ENCODE results near the gene BAZ2A. TPM values are rescaled to one million over a fixed set of nuclear protein-coding genes. Genes with fewer than 3 reads are reported as not detected.

The BAZ2A gene
- total RNA-seq, 1 experiment from 2014 or later = 131 TPM

- H3K27me3 ChIP-seq (ENCODE audit: control insufficient read depth, insufficient read depth, low read length) = no peaks in the 10 kb centered on the region
- ChIA-PET POLR2A (no interaction called here), CTCF (no interaction called here)
- H3K27ac ChIP-seq (ENCODE audit: low read length) = no peak overlapping the region
- intact Hi-C loops (cut with micrococcal nuclease; ENCODE audit: unreplicated experiment) = no loop called here
- peaks cover 43% of the 10 kb centered on the region for H3K36me3 ChIP-seq (ENCODE audit: control insufficient read depth, insufficient read depth, low read length)
- DNase-seq (ENCODE audit: low read depth, low spot score) (no peak), ATAC-seq (no peak)
- H3K4me1 ChIP-seq (ENCODE audit: control insufficient read depth, insufficient read depth, low read length) = no peaks in the 10 kb centered on the region
- TF ChIP-seq, protein P1, sequence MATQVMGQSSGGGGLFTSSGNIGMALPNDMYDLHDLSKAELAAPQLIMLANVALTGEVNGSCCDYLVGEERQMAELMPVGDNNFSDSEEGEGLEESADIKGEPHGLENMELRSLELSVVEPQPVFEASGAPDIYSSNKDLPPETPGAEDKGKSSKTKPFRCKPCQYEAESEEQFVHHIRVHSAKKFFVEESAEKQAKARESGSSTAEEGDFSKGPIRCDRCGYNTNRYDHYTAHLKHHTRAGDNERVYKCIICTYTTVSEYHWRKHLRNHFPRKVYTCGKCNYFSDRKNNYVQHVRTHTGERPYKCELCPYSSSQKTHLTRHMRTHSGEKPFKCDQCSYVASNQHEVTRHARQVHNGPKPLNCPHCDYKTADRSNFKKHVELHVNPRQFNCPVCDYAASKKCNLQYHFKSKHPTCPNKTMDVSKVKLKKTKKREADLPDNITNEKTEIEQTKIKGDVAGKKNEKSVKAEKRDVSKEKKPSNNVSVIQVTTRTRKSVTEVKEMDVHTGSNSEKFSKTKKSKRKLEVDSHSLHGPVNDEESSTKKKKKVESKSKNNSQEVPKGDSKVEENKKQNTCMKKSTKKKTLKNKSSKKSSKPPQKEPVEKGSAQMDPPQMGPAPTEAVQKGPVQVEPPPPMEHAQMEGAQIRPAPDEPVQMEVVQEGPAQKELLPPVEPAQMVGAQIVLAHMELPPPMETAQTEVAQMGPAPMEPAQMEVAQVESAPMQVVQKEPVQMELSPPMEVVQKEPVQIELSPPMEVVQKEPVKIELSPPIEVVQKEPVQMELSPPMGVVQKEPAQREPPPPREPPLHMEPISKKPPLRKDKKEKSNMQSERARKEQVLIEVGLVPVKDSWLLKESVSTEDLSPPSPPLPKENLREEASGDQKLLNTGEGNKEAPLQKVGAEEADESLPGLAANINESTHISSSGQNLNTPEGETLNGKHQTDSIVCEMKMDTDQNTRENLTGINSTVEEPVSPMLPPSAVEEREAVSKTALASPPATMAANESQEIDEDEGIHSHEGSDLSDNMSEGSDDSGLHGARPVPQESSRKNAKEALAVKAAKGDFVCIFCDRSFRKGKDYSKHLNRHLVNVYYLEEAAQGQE (IDR thresholded peaks at IDR 0.05; ENCODE audit: insufficient read depth in 1 of 2, low read depth in 2 of 2, low read length in 1 of 2) = no peak
- TF ChIP-seq POLR2AphosphoS5 (IDR thresholded peaks at IDR 0.05; ENCODE audit: low read depth, low read length) (no peak), SIN3A (IDR thresholded peaks at IDR 0.05; ENCODE audit: borderline replicate concordance, insufficient read depth, low read depth, low read length) (no peak), CTCF (IDR thresholded peaks at IDR 0.05) (no peak), TCF7L2 (IDR thresholded peaks at IDR 0.05; ENCODE audit: low read depth, low read length) (no peak)
- no peak overlapping the region for H3K4me3 ChIP-seq (ENCODE audit: low read depth in 2 of 2, low read length in 2 of 2)
- no peaks in the 10 kb centered on the region for H3K9me3 ChIP-seq (ENCODE audit: control insufficient read depth, insufficient read depth, low read depth, low read length)
- no TSS peak for BruUV-seq (replicated peaks)
- in situ Hi-C loops (cut with HindIII; ENCODE audit: low pct_unique_long_range_greater_than_20kb, low sequenced_read_pairs) = no loop called here
Measured at GRCh38 chr12:56670836-56671235, 40.7 kb upstream of the BAZ2A start.

- Histone ChIP-seq H3K36me3 (ENCODE audit: control insufficient read depth, insufficient read depth, low read length) (peaks cover 58% of the 10 kb centered on the region), H3K4me1 (ENCODE audit: control insufficient read depth, insufficient read depth, low read length) (no peaks in the 10 kb centered on the region), H3K27me3 (ENCODE audit: control insufficient read depth, insufficient read depth, low read length) (no peaks in the 10 kb centered on the region), H3K9me3 (ENCODE audit: control insufficient read depth, insufficient read depth, low read depth, low read length) (no peaks in the 10 kb centered on the region), H3K4me3 (ENCODE audit: low read depth in 2 of 2, low read length in 2 of 2) (no peak overlapping the region), H3K27ac (ENCODE audit: low read length) (no peak overlapping the region)
- POLR2A ChIA-PET = no interaction called here
- no peak for ATAC-seq
- in situ Hi-C loops (cut with HindIII; ENCODE audit: low pct_unique_long_range_greater_than_20kb, low sequenced_read_pairs) = no loop called here
- BruUV-seq (replicated peaks) = no TSS peak
- TF ChIP-seq, protein P1 (IDR thresholded peaks at IDR 0.05; ENCODE audit: insufficient read depth in 1 of 2, low read depth in 2 of 2, low read length in 1 of 2) = no peak
- CTCF ChIA-PET = no interaction called here
- intact Hi-C loops (cut with micrococcal nuclease; ENCODE audit: unreplicated experiment) = no loop called here
- DNase-seq (ENCODE audit: low read depth, low spot score) = no peak
Measured at GRCh38 chr12:56668197-56668457, 38.0 kb upstream of the BAZ2A start.

Measured in Panc1 (cell line).